Measurements from ENCODE around the gene PTPN1.

PTPN1 gene

GRCh38 chr20:50494428-50494827 lies 15.8 kb upstream of the PTPN1 start:
- Histone ChIP-seq H3K27ac (ENCODE audit: low read depth, low read length) (no peak overlapping the region), H3K4me1 (ENCODE audit: control insufficient read depth, low read length) (no peaks in the 10 kb centered on the region), H3K27me3 (ENCODE audit: control insufficient read depth, low read length) (peaks cover 33% of the 10 kb centered on the region), H3K9me3 (ENCODE audit: control insufficient read depth, insufficient read depth, low read length) (no peaks in the 10 kb centered on the region), H3K79me2 (ENCODE audit: control insufficient read depth, low read length) (no peaks in the 10 kb centered on the region), H3K9me2 (replicated peaks; ENCODE audit: control insufficient read depth, low read length) (no peaks in the 10 kb centered on the region), H3K4me2 (ENCODE audit: low read length) (no peak overlapping the region), H3K4me3 (ENCODE audit: low read length) (no peak overlapping the region), H3K36me3 (ENCODE audit: control insufficient read depth, low read length) (no peaks in the 10 kb centered on the region), H3F3A (ENCODE audit: control insufficient read depth, insufficient read depth) (0 out of 2 replicates have a peak, but pooled peaks cover 3% of the 10 kb centered on the region), H4K20me1 (ENCODE audit: control insufficient read depth, insufficient read depth, low read depth, low read length) (no peaks in the 10 kb centered on the region)
- TF ChIP-seq EZH2phosphoT487 (IDR thresholded peaks at IDR 0.05; ENCODE audit: borderline replicate concordance, low read length) (no peak), CTCF (IDR thresholded peaks at IDR 0.05; ENCODE audit: low read depth, low read length, poor library complexity, severe bottlenecking) (no peak)

DNA sequence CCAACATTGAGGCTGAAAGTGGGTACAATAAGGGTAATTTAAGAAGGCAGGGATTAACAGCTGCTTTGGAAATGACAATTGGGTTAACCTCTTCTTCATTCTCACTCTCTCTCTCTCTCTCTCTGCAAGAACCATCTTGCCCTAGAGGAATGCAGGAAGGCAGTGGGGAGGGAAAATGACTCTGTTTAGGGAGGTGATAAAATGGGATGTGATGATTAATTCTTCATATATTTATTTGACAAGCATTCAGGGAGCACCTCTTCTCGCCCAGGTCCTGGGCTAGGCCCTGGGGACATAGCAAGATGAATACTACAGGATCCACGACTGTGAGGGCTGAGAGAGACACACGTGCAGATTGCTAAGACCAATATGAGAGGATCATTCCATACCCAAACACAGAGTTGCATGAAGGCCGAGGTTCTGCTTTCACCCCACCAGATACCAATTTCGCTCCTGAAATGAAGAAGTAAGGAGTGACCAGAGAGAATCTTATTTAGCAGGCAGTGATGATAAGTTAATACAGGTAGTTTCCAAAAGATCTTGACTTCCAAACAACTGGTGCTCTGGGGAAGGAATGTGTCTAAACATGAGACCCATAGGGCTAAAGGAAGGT lies 13.3 kb upstream of the PTPN1 start:
- TF ChIP-seq CTCF (IDR thresholded peaks at IDR 0.05; ENCODE audit: low read depth, low read length, poor library complexity, severe bottlenecking) (no peak), EZH2phosphoT487 (IDR thresholded peaks at IDR 0.05; ENCODE audit: borderline replicate concordance, low read length) (no peak)
- no peak overlapping the region for H3K4me3 ChIP-seq (ENCODE audit: low read length)
- H3K79me2 ChIP-seq (ENCODE audit: control insufficient read depth, low read length), result no peaks in the 10 kb centered on the region
- H3K4me2 ChIP-seq (ENCODE audit: low read length), result no peak overlapping the region
- H4K20me1 ChIP-seq (ENCODE audit: control insufficient read depth, insufficient read depth, low read depth, low read length), result no peaks in the 10 kb centered on the region
- H3F3A ChIP-seq (ENCODE audit: control insufficient read depth, insufficient read depth), result 0 out of 2 replicates have a peak, but pooled peaks cover 3% of the 10 kb centered on the region
- no peaks in the 10 kb centered on the region for H3K9me2 ChIP-seq (replicated peaks; ENCODE audit: control insufficient read depth, low read length)
- H3K27ac ChIP-seq (ENCODE audit: low read depth, low read length), result no peak overlapping the region
- H3K9me3 ChIP-seq (ENCODE audit: control insufficient read depth, insufficient read depth, low read length), result no peaks in the 10 kb centered on the region
- peaks cover 28% of the 10 kb centered on the region for H3K27me3 ChIP-seq (ENCODE audit: control insufficient read depth, low read length)
- peaks cover 3% of the 10 kb centered on the region for H3K4me1 ChIP-seq (ENCODE audit: control insufficient read depth, low read length)
- no peaks in the 10 kb centered on the region for H3K36me3 ChIP-seq (ENCODE audit: control insufficient read depth, low read length)

DNA sequence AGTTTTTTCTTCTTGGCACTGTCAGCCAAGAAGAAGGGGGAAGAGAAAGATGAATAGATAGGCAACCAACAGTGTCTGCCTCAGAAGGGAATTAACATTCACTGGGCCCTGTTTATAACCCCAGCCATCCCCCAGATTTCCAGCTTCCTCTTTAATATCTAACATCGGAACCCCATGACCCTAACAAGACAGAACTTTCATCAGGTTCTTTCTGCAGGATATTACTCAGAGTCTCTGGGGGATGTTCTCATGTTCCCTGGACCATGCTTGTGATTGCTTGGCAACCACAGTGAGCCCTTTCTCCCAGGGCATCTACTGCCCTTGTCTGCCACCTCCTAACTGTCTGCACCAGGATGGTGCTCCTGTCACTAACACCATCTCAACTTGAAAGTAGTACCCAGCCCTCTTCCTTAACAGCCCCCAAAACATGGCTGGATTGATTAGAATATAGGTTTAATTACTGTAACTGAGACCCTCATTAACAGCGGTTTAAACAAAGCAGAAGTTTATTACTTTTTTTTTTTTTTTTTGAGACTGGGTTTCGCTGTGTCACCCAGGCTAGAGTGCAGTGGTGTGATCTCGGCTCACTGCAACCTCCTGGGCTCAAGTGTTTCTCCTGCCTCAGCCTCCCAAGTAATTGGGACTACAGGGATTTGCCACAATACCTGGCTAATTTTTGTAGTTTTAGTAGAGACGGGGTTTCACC lies 12.0 kb upstream of the PTPN1 start:
- Histone ChIP-seq H3K79me2 (ENCODE audit: control insufficient read depth, low read length) (no peaks in the 10 kb centered on the region), H3K4me3 (ENCODE audit: low read length) (no peak overlapping the region), H3K9me2 (replicated peaks; ENCODE audit: control insufficient read depth, low read length) (no peaks in the 10 kb centered on the region), H3F3A (ENCODE audit: control insufficient read depth, insufficient read depth) (0 out of 2 replicates have a peak, but pooled peaks cover 3% of the 10 kb centered on the region), H3K4me2 (ENCODE audit: low read length) (no peak overlapping the region), H3K27ac (ENCODE audit: low read depth, low read length) (no peak overlapping the region), H3K27me3 (ENCODE audit: control insufficient read depth, low read length) (peaks cover 25% of the 10 kb centered on the region), H4K20me1 (ENCODE audit: control insufficient read depth, insufficient read depth, low read depth, low read length) (no peaks in the 10 kb centered on the region), H3K9me3 (ENCODE audit: control insufficient read depth, insufficient read depth, low read length) (no peaks in the 10 kb centered on the region), H3K36me3 (ENCODE audit: control insufficient read depth, low read length) (no peaks in the 10 kb centered on the region), H3K4me1 (ENCODE audit: control insufficient read depth, low read length) (peaks cover 6% of the 10 kb centered on the region)
- no peak for TF ChIP-seq CTCF (IDR thresholded peaks at IDR 0.05; ENCODE audit: low read depth, low read length, poor library complexity, severe bottlenecking)

Measured in DOHH2 (cell line).